GM12878 (cell line): ENCODE data around the gene ZNF592. TPM values are rescaled to one million over a fixed set of nuclear protein-coding genes. Genes with fewer than 3 reads are reported as not detected.

Experiments used
- ATAC-seq: fragments of 200-7000 bp; cut with Tn5 transposase; 3 replicates; pipeline ENCODE4 v1.9.1; 2020; ENCODE audit warnings: mild to moderate bottlenecking, moderate library complexity
- BruUV-seq: library from RNA; stranded (reverse); fragments of 400-500 nt; replicated peaks from 2 replicates; lab custom pipeline; 2021; lab: Mats Ljungman, UMichigan
- CTCF ChIA-PET: fragments of 300-600 bp; sonication (Branson Sonifier 250); formaldehyde crosslinking; extraction: SDS; loops from one replicate; lab custom pipeline; 2021; ENCODE audit warnings: inconsistent platforms; lab: Yijun Ruan, JAX
- POLR2A ChIA-PET: fragments of 350-600 bp; formaldehyde crosslinking; extraction: SDS; loops from one replicate; lab custom pipeline; 2021; ENCODE audit warnings: inconsistent platforms; lab: Charles Lee
- RAD21 ChIA-PET: fragments of 300-600 bp; sonication (Branson Sonifier 250); formaldehyde crosslinking; loops from one replicate; lab custom pipeline; 2023; ENCODE audit warnings: antibody characterized with exemption; ENCODE audit not compliant: unreplicated experiment; lab: Charles Lee
- SMC1A ChIA-PET: fragments of 300-600 bp; sonication (Branson Sonifier 250); formaldehyde crosslinking; loops from one replicate; lab custom pipeline; 2023; ENCODE audit not compliant: unreplicated experiment, uncharacterized antibody; lab: Charles Lee
- DNase-seq: peaks from one replicate; pipeline ENCODE4 v3.0.0-alpha.2; 2011; ENCODE audit warnings: low read depth, low spot score
- FAIRE-seq: peaks from 3 replicates; lab custom pipeline; 2011; peaks lifted over from hg19 to GRCh38; lab: Jason Lieb, UNC
- H2AFZ ChIP-seq: 2 replicates; pipeline ENCODE4 v1.6.0; 2011; ENCODE audit warnings: low read depth, low read length, control low read depth; ENCODE audit not compliant: control insufficient read depth
- H3K27ac ChIP-seq: 2 replicates; pipeline ENCODE4 v1.5.1; 2011; ENCODE audit warnings: control low read depth; ENCODE audit not compliant: control insufficient read depth, insufficient read depth
- H3K27me3 ChIP-seq, 2 experiments: replicated peaks in 1 of 2; 2 replicates each; pipeline versions ENCODE4 v1.6.0 to v1.6.1; 2011; ENCODE audit warnings: low read length in 1 of 2; ENCODE audit not compliant: control insufficient read depth in 2 of 2, insufficient read depth in 2 of 2
- H3K36me3 ChIP-seq, 2 experiments: 2 replicates each; pipeline ENCODE4 v1.5.1; 2011; ENCODE audit warnings: low read length in 1 of 2; ENCODE audit not compliant: control insufficient read depth in 2 of 2, insufficient read depth in 2 of 2
- H3K4me1 ChIP-seq: 2 replicates; pipeline ENCODE4 v1.6.1; 2011; ENCODE audit warnings: mild to moderate bottlenecking, low read length, moderate library complexity, mixed read lengths; ENCODE audit not compliant: control insufficient read depth, insufficient read depth
- H3K4me2 ChIP-seq: 2 replicates; pipeline ENCODE4 v1.6.0; 2011; ENCODE audit warnings: control low read depth; ENCODE audit not compliant: control insufficient read depth, insufficient read depth
- H3K4me3 ChIP-seq: fragments of 200-600 bp; sonication (generic); 2 replicates; pipeline ENCODE4 v1.5.1; 2016
- H3K79me2 ChIP-seq: 2 replicates; pipeline ENCODE4 v1.6.0; 2011; ENCODE audit warnings: low read length; ENCODE audit not compliant: control insufficient read depth, insufficient read depth
- H3K9ac ChIP-seq: 2 replicates; pipeline ENCODE4 v1.8.0; 2011; ENCODE audit warnings: low read length, control low read depth, mixed read lengths; ENCODE audit not compliant: control insufficient read depth, insufficient read depth
- H3K9me3 ChIP-seq: replicated peaks from 3 replicates; pipeline ENCODE4 v1.5.1; 2011; ENCODE audit warnings: mild to moderate bottlenecking, low read length; ENCODE audit not compliant: control insufficient read depth, insufficient read depth
- H4K20me1 ChIP-seq: 2 replicates; pipeline ENCODE4 v1.6.0; 2011; ENCODE audit not compliant: control insufficient read depth, insufficient read depth
- ATF7 ChIP-seq: fragments of 450-650 bp; IDR thresholded peaks from 2 replicates; pipeline ENCODE4 v1.6.1; 2016; ENCODE audit warnings: low read depth, mild to moderate bottlenecking
- BACH1 ChIP-seq: fragments of 450-650 bp; IDR thresholded peaks from 2 replicates; pipeline ENCODE4 v1.6.1; 2017; ENCODE audit warnings: mild to moderate bottlenecking, borderline replicate concordance
- CBFB ChIP-seq: IDR thresholded peaks from 2 replicates; pipeline ENCODE4 v1.6.1; 2016; ENCODE audit warnings: antibody characterized with exemption, low read depth
- CHD1 ChIP-seq: IDR thresholded peaks from 2 replicates; pipeline ENCODE4 v1.6.1; 2012; ENCODE audit warnings: low read depth, low read length, improper control_type of control experiment
- CHD2 ChIP-seq: IDR thresholded peaks from 2 replicates; pipeline ENCODE4 v1.6.1; 2011; ENCODE audit warnings: low read depth, low read length, improper control_type of control experiment, borderline replicate concordance
- CREM ChIP-seq: IDR thresholded peaks from 2 replicates; pipeline ENCODE4 v1.6.1; 2014; ENCODE audit warnings: antibody characterized with exemption, low read depth
- ESRRA ChIP-seq: IDR thresholded peaks from 2 replicates; pipeline ENCODE4 v1.6.1; 2012; ENCODE audit warnings: mild to moderate bottlenecking, low read length, improper control_type of control experiment
- IKZF1 ChIP-seq: fragments of 450-650 bp; conservative IDR thresholded peaks from 2 replicates; pipeline ENCODE4 v1.6.1; 2017; ENCODE audit warnings: antibody characterized with exemption, mild to moderate bottlenecking
- KAT2A ChIP-seq: conservative IDR thresholded peaks from 2 replicates; pipeline ENCODE4 v1.6.1; 2011; ENCODE audit warnings: low read depth, low read length; ENCODE audit not compliant: control insufficient read depth
- NR2F1 ChIP-seq: fragments of 450-650 bp; conservative IDR thresholded peaks from 2 replicates; pipeline ENCODE4 v1.6.1; 2017; ENCODE audit warnings: mild to moderate bottlenecking
- PAX8 ChIP-seq: fragments of 450-650 bp; IDR thresholded peaks from 2 replicates; pipeline ENCODE4 v1.6.1; 2017; ENCODE audit warnings: mild to moderate bottlenecking, moderate library complexity
- POU2F2 ChIP-seq: IDR thresholded peaks from 3 replicates; pipeline ENCODE4 v1.6.1; 2011; ENCODE audit warnings: low read depth, mild to moderate bottlenecking, low read length, borderline replicate concordance
- TCF3 ChIP-seq: IDR thresholded peaks from 2 replicates; pipeline ENCODE4 v1.6.1; 2012; ENCODE audit warnings: low read depth, mild to moderate bottlenecking, low read length, borderline replicate concordance; ENCODE audit not compliant: insufficient read depth
- WRNIP1 ChIP-seq: IDR thresholded peaks from 2 replicates; pipeline ENCODE4 v1.6.1; 2011; ENCODE audit warnings: low read depth, low read length, improper control_type of control experiment, borderline replicate concordance
- ZBED1 ChIP-seq: IDR thresholded peaks from 2 replicates; pipeline ENCODE4 v1.6.1; 2016; ENCODE audit warnings: borderline replicate concordance
- ZNF622 ChIP-seq: fragments of 450-650 bp; IDR thresholded peaks from 2 replicates; pipeline ENCODE4 v1.6.1; 2017; ENCODE audit warnings: mild to moderate bottlenecking, inconsistent platforms
- ZNF687 ChIP-seq: fragments of 450-650 bp; IDR thresholded peaks from 2 replicates; pipeline ENCODE4 v1.6.1; 2017; ENCODE audit warnings: mild to moderate bottlenecking, moderate library complexity
- ZSCAN29 ChIP-seq: fragments of 450-650 bp; IDR thresholded peaks from 2 replicates; pipeline ENCODE4 v1.6.1; 2017; ENCODE audit warnings: mild to moderate bottlenecking, moderate library complexity
- WGBS: methylation state at CpG from one replicate; pipeline ENCODE4 v1.1.6; 2016; ENCODE audit warnings: low lambda C conversion rate; ENCODE audit not compliant: insufficient replicate concordance, insufficient coverage; ENCODE audit errors: missing lambda C conversion rate; 5-methylcytosine and 5-hydroxymethylcytosine counted together
- in situ Hi-C: fragments of 300-500 bp; cut with MboI; formaldehyde crosslinking; loops from 9 replicates; pipeline ENCODE4 v1.14.3; 2018; ENCODE audit warnings: mixed read lengths
- intact Hi-C: fragments of 100-400 bp; cut with micrococcal nuclease; formaldehyde crosslinking; loops from one replicate; pipeline ENCODE4 v1.14.2; 2022; ENCODE audit not compliant: unreplicated experiment
- polyA plus RNA-seq, 11 experiments: library from polyadenylated mRNA; depleted of rRNA in 4 of 11; unstranded in 6 of 11; stranded (reverse) in 5 of 11; fragments of >200 nt; fragmentation: Nextera tagmentation in 4 of 11; fragmentation: Illumina TruSeq in 1 of 11; extraction: Ambion mirVana in 4 of 11; extraction: Trizol in 1 of 11; gene quantifications; 1 replicate in 1 of 11; 2 replicates in 10 of 11; pipeline versions ENCODE4 v1.2.1 to v1.2.3, GENCODE V29; 2011 to 2016; ENCODE audit warnings: inconsistent platforms in 2 of 11, missing spikeins in 2 of 11, low read depth in 1 of 11
- total RNA-seq, 4 experiments: library from RNA; depleted of rRNA in 3 of 4; stranded (reverse); fragments of >200 nt in 3 of 4; fragmentation: Illumina TruSeq in 1 of 4; extraction: Trizol in 1 of 4; gene quantifications; 2 replicates each; pipeline versions ENCODE4 v1.2.1 to v1.2.3, GENCODE V29; 2013 to 2021

ZNF592 gene
- total and polyA plus RNA-seq, 10 of the 15 experiments (the other 5 are each of a cell fraction or from before 2014, with no cell fraction given), result 0.95 to 23.7 (median 8.6) TPM

DNA sequence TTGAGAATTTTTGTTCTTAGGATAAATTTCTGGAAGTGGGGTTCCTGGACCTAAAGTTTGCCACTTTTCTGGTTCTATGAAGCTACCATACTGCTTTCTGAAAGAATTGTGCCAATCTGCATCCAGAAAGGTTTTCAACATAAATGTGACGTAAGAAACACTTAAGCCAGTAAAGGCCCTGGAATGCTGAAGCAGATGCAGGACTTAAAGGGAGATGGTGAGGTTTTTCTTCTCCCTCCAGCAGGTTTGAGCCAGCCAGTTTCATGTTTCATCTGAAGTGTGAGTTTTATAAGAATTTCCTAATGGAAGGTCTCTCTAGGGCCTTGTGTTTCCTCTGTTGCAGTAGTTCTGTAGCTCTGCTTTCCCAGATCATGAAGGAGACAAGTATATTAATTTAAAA is 33.1 kb downstream of the ZNF592 start:
- intact Hi-C loops (no loop called here), in situ Hi-C loops (no loop called here)
- Histone ChIP-seq H3K4me1 (peaks cover 5% of the 10 kb centered on the region; the same call in 1 of the 2 replicates), H3K9ac (no peak overlapping the region), H4K20me1 (peaks cover 3% of the 10 kb centered on the region; the same call in 1 of the 2 replicates), H2AFZ (no peak overlapping the region), H3K79me2 (peaks cover 7% of the 10 kb centered on the region), H3K4me2 (no peak overlapping the region), H3K4me3 (no peak overlapping the region), H3K36me3 (peaks cover 44 to 45% of the 10 kb centered on the region in 2 experiments), H3K27ac (no peak overlapping the region), H3K27me3 (no peaks in the 10 kb centered on the region), H3K9me3 (no peaks in the 10 kb centered on the region)
- no peak for FAIRE-seq
- no peak for ATAC-seq
- ChIA-PET CTCF (interaction anchor here (0.7 kb wide), 1 partner anchor 194 kb away, joined by 3 read pairs; no protein-coding TSS in a partner anchor), SMC1A (no interaction called here), POLR2A (no interaction called here), RAD21 (no interaction called here)
- WGBS, result 100% methylated on average over 1 of the region's 1 CpG
- no peak for DNase-seq
- TF ChIP-seq PAX8 (no peak), POU2F2 (no peak), CHD1 (no peak), BACH1 (no peak), CREM (no peak), ATF7 (no peak), TCF3 (no peak), WRNIP1 (no peak), CBFB (no peak)
- no TSS peak for BruUV-seq

DNA sequence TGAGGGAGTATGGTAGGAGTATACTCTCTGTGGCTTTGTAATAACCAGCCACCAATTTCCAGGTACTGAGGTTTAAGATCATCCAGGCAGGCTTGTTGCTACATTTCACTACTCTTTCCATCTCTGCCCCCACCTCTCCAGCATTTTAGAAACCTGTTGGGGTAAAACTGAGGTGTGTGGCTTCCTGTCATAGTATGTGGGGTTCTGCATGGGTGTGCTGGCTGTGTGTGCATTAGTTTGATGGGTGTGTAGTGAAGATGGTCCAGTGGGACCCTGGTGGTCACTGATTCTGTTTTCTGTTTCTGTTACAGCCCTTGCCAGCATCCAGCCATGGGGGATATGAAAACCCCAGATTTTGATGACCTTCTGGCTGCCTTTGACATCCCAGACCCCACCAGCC is 34.0 kb downstream of the ZNF592 start:
- CTCF ChIA-PET, result no interaction called here
- POLR2A ChIA-PET, result no interaction called here
- TF ChIP-seq ZNF687 (no peak), ZBED1 (no peak), TCF3 (no peak), NR2F1 (no peak), ZSCAN29 (no peak), KAT2A (no peak), IKZF1 (no peak), CHD2 (no peak), ZNF622 (no peak), ESRRA (no peak)

More for the DNA sequence above, 34.0 kb downstream of the ZNF592 start:
- no peak overlapping the region for H3K9ac ChIP-seq
- no peak overlapping the region for H3K4me2 ChIP-seq
- H4K20me1 ChIP-seq, result peaks cover 3% of the 10 kb centered on the region; the same call in 1 of the 2 replicates
- intact Hi-C loops, result no loop called here
- SMC1A ChIA-PET, result no interaction called here
- peaks cover 44 to 45% of the 10 kb centered on the region in 2 experiments for H3K36me3 ChIP-seq
- H3K4me3 ChIP-seq, result no peak overlapping the region
- peaks cover 12% of the 10 kb centered on the region for H3K79me2 ChIP-seq
- H3K9me3 ChIP-seq, result no peaks in the 10 kb centered on the region
- in situ Hi-C loops, result no loop called here
- no peak for FAIRE-seq
- H3K4me1 ChIP-seq, result peaks cover 5% of the 10 kb centered on the region; the same call in 1 of the 2 replicates
- peak; percentile 38; the same call in 2 of the 3 replicates for ATAC-seq
- H3K27me3 ChIP-seq, result no peaks in the 10 kb centered on the region
- DNase-seq, result no peak
- RAD21 ChIA-PET, result no interaction called here
- H2AFZ ChIP-seq, result no peak overlapping the region
- no peak overlapping the region for H3K27ac ChIP-seq
- BruUV-seq, result no TSS peak
